ENCODE data around the gene SKIDA1.

GRCh38 chr10:21482821-21483220 is 42.7 kb downstream of the SKIDA1 start:
- TF ChIP-seq EZH2 (IDR thresholded peaks at IDR 0.05; ENCODE audit: insufficient read depth, low read length) (no peak), CTCF (IDR thresholded peaks at IDR 0.05; ENCODE audit: insufficient read depth, low read depth, low read length) (no peak)

All from astrocyte (in vitro differentiated cells and primary cell).